Astrocyte (in vitro differentiated cells and primary cell): Measurements from ENCODE around the gene NRG3. TPM values are rescaled to one million over a fixed set of nuclear protein-coding genes. Genes with fewer than 3 reads are reported as not detected.
A peak's percentile ranks its signal among the peaks of the same experiment; 100 is the strongest.

Source experiments
- DNase-seq: peaks from one replicate; pipeline ENCODE4 v3.0.0-alpha.2; 2010; ENCODE audit warnings: low read depth
- FAIRE-seq: peaks from 2 replicates; lab custom pipeline; 2011; peaks lifted over from hg19 to GRCh38; lab: Jason Lieb, UNC
- H2AFZ ChIP-seq: 2 replicates; pipeline ENCODE4 v1.6.0; 2012; ENCODE audit warnings: low read depth, low read length, inconsistent platforms
- H3K27ac ChIP-seq: 2 replicates; pipeline ENCODE4 v1.5.1; 2011; ENCODE audit warnings: low read depth, low read length, inconsistent platforms
- H3K27me3 ChIP-seq: 2 replicates; pipeline ENCODE4 v1.6.0; 2011; ENCODE audit warnings: low read length, inconsistent platforms; ENCODE audit not compliant: insufficient read depth
- H3K36me3 ChIP-seq: 2 replicates; pipeline ENCODE4 v1.5.1; 2011; ENCODE audit warnings: low read length, inconsistent platforms; ENCODE audit not compliant: insufficient read depth
- H3K4me1 ChIP-seq: 2 replicates; pipeline ENCODE4 v1.5.1; 2011; ENCODE audit warnings: low read length, inconsistent platforms; ENCODE audit not compliant: insufficient read depth
- H3K4me2 ChIP-seq: 2 replicates; pipeline ENCODE4 v1.6.0; 2012; ENCODE audit warnings: low read length, inconsistent platforms
- H3K4me3 ChIP-seq: 2 replicates; pipeline ENCODE4 v1.5.1; 2011; ENCODE audit warnings: low read depth, mild to moderate bottlenecking, low read length, inconsistent platforms; ENCODE audit not compliant: insufficient read depth
- H3K79me2 ChIP-seq: 2 replicates; pipeline ENCODE4 v1.6.0; 2012; ENCODE audit warnings: mild to moderate bottlenecking, low read length, inconsistent platforms; ENCODE audit not compliant: insufficient read depth
- H3K9ac ChIP-seq: 2 replicates; pipeline ENCODE4 v1.6.0; 2012; ENCODE audit warnings: mild to moderate bottlenecking, low read length, inconsistent platforms
- H3K9me3 ChIP-seq: 2 replicates; pipeline ENCODE4 v1.5.1; 2012; ENCODE audit warnings: low read depth, mild to moderate bottlenecking, low read length, inconsistent platforms; ENCODE audit not compliant: insufficient read depth
- H4K20me1 ChIP-seq: 2 replicates; pipeline ENCODE4 v1.6.0; 2012; ENCODE audit warnings: low read length, inconsistent platforms; ENCODE audit not compliant: insufficient read depth
- H3K27ac Mint-ChIP-seq: one replicate; pipeline ENCODE4 v1.8.0; 2021; ENCODE audit warnings: mild to moderate bottlenecking, mixed read lengths; ENCODE audit not compliant: unreplicated experiment
- H3K27me3 Mint-ChIP-seq: one replicate; pipeline ENCODE4 v1.8.0; 2021; ENCODE audit warnings: low read depth, mixed read lengths; ENCODE audit not compliant: unreplicated experiment
- H3K36me3 Mint-ChIP-seq: one replicate; pipeline ENCODE4 v1.8.0; 2021; ENCODE audit warnings: low read depth, mixed read lengths; ENCODE audit not compliant: unreplicated experiment
- H3K4me1 Mint-ChIP-seq: one replicate; pipeline ENCODE4 v1.8.0; 2021; ENCODE audit warnings: low read depth, mixed read lengths; ENCODE audit not compliant: unreplicated experiment
- H3K4me3 Mint-ChIP-seq: one replicate; pipeline ENCODE4 v1.8.0; 2021; ENCODE audit warnings: mild to moderate bottlenecking, moderate library complexity, mixed read lengths; ENCODE audit not compliant: unreplicated experiment
- H3K9me3 Mint-ChIP-seq: one replicate; pipeline ENCODE4 v1.8.0; 2021; ENCODE audit warnings: mild to moderate bottlenecking, mixed read lengths; ENCODE audit not compliant: unreplicated experiment
- EZH2 ChIP-seq: IDR thresholded peaks from 2 replicates; pipeline ENCODE4 v1.6.1; 2012; ENCODE audit warnings: mild to moderate bottlenecking, low read length, inconsistent platforms; ENCODE audit not compliant: insufficient read depth
- total RNA-seq: library from RNA; stranded (reverse); gene quantifications from 2 replicates; pipeline ENCODE4 v1.2.1, GENCODE V29; 2021
- TF ChIP-seq, protein P1 (sequence below): IDR thresholded peaks from 2 replicates; pipeline ENCODE4 v1.5.1; 2011; ENCODE audit warnings: low read depth, mild to moderate bottlenecking, inconsistent platforms, low read length, moderate library complexity; ENCODE audit not compliant: insufficient read depth

Gene NRG3
- total RNA-seq, 1 donor from 2014 or later, result 2.1 TPM

GRCh38 chr10:83007510-83007909 is 1132.5 kb downstream of the NRG3 start:
- DNase-seq (no peak), FAIRE-seq (no peak)
- Histone ChIP-seq H2AFZ (no peak overlapping the region), H3K9me3 (no peaks in the 10 kb centered on the region), H3K4me1 (no peaks in the 10 kb centered on the region), H3K36me3 (no peaks in the 10 kb centered on the region), H3K4me2 (no peak overlapping the region), H3K27ac (no peak overlapping the region), H3K9ac (no peak overlapping the region), H3K27me3 (no peaks in the 10 kb centered on the region), H3K4me3 (no peak overlapping the region), H3K79me2 (no peaks in the 10 kb centered on the region), H4K20me1 (no peaks in the 10 kb centered on the region)
- H3K27ac Mint-ChIP-seq, result no peak overlapping the region
- peaks cover 15% of the 10 kb centered on the region for H3K4me1 Mint-ChIP-seq
- H3K27me3 Mint-ChIP-seq, result no peaks in the 10 kb centered on the region
- H3K4me3 Mint-ChIP-seq, result no peak overlapping the region
- TF ChIP-seq EZH2, result no peak
- TF ChIP-seq, protein P1, sequence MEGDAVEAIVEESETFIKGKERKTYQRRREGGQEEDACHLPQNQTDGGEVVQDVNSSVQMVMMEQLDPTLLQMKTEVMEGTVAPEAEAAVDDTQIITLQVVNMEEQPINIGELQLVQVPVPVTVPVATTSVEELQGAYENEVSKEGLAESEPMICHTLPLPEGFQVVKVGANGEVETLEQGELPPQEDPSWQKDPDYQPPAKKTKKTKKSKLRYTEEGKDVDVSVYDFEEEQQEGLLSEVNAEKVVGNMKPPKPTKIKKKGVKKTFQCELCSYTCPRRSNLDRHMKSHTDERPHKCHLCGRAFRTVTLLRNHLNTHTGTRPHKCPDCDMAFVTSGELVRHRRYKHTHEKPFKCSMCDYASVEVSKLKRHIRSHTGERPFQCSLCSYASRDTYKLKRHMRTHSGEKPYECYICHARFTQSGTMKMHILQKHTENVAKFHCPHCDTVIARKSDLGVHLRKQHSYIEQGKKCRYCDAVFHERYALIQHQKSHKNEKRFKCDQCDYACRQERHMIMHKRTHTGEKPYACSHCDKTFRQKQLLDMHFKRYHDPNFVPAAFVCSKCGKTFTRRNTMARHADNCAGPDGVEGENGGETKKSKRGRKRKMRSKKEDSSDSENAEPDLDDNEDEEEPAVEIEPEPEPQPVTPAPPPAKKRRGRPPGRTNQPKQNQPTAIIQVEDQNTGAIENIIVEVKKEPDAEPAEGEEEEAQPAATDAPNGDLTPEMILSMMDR, result no peak
- peaks cover 2% of the 10 kb centered on the region for H3K9me3 Mint-ChIP-seq
- H3K36me3 Mint-ChIP-seq, result no peaks in the 10 kb centered on the region

DNA sequence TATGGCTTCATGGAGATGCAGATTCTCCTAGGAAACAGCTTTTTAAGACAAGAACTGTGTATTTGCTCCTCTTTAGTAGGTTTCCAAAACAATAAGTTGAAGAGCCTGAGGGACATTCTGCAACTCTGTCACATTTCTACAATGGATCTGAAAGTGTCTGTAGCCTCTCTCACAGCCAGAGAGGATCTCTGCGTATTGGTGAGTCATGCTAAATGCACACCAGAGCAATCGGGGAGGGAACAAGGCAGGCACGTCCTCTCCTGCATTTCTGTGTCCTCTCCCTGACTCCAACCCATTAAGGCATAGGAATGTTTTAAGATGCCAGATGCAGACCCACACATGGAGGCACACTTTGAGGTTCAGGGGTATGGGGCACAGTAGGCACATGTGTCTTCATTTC is 1137.9 kb downstream of the NRG3 start:
- Histone ChIP-seq H3K9ac (no peak overlapping the region), H3K36me3 (no peaks in the 10 kb centered on the region), H3K4me3 (no peak overlapping the region), H3K27ac (no peak overlapping the region), H2AFZ (peak overlapping the region; percentile 3), H3K9me3 (no peaks in the 10 kb centered on the region), H4K20me1 (no peaks in the 10 kb centered on the region), H3K79me2 (no peaks in the 10 kb centered on the region), H3K27me3 (no peaks in the 10 kb centered on the region), H3K4me1 (peaks cover 4% of the 10 kb centered on the region), H3K4me2 (peak overlapping the region; percentile 5)
- H3K27ac Mint-ChIP-seq, result peak overlapping the region; percentile 81
- peaks cover 20% of the 10 kb centered on the region for H3K4me1 Mint-ChIP-seq
- FAIRE-seq (no peak), DNase-seq (peak; percentile 55)
- no peaks in the 10 kb centered on the region for H3K27me3 Mint-ChIP-seq
- no peaks in the 10 kb centered on the region for H3K36me3 Mint-ChIP-seq
- no peak for TF ChIP-seq EZH2
- TF ChIP-seq, protein P1, result no peak
- H3K9me3 Mint-ChIP-seq, result no peaks in the 10 kb centered on the region
- no peak overlapping the region for H3K4me3 Mint-ChIP-seq

DNA sequence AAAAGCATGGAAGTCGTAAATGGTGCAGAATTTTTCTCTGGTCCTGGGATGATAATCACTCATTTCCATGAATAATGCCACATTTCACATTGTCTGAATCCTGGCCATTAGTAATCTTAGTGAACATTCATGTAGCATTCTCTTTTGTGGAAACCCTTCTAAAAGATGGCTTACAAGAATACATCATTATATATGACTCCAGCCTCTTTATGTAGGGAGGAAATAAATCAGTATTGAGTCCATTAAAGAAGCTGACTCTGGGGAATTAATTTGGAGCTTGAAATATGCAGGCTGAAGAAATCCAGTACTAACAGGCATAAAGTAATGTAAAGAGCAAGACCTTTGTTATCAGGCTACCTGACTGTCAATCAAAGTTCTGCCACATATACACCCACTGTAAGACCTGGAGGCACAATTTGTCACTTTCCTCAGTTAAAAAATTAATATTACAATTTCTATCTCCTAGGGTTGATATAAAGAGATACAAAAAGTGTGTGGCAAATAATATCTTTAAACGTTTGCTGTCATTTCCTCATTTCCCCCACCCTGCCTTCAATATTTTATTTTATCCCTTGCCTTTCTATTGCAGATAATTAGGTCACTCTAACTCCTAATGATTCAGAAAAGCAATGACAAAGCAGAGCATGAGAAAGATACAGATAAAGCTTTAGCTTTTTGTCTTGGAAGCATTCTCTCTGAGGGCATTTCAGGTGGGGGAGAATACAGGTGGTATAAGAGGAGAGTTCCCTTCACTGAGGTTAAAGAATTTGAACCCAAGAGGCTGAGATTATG is 1142.3 kb downstream of the NRG3 start:
- Mint-ChIP-seq H3K9me3 (no peaks in the 10 kb centered on the region), H3K36me3 (no peaks in the 10 kb centered on the region), H3K4me3 (no peak overlapping the region), H3K27me3 (no peaks in the 10 kb centered on the region), H3K4me1 (peaks cover 17% of the 10 kb centered on the region), H3K27ac (no peak overlapping the region)
- Histone ChIP-seq H4K20me1 (no peaks in the 10 kb centered on the region), H3K9ac (no peak overlapping the region), H3K4me2 (no peak overlapping the region), H3K79me2 (no peaks in the 10 kb centered on the region), H3K9me3 (no peaks in the 10 kb centered on the region), H3K4me3 (no peak overlapping the region), H3K4me1 (peaks cover 4% of the 10 kb centered on the region), H3K27me3 (no peaks in the 10 kb centered on the region), H2AFZ (no peak overlapping the region), H3K27ac (no peak overlapping the region), H3K36me3 (no peaks in the 10 kb centered on the region)
- DNase-seq (no peak), FAIRE-seq (no peak)
- TF ChIP-seq EZH2, result no peak
- TF ChIP-seq, protein P1, result no peak
